Endodermal cell (in vitro differentiated cells): ENCODE results near the gene TTC28. TPM values are rescaled to one million over a fixed set of nuclear protein-coding genes. Genes with fewer than 3 reads are reported as not detected.

ENCODE experiments used
- DNase-seq: peaks from one replicate; pipeline ENCODE4 v3.0.0-alpha.2; 2017
- H3K27ac ChIP-seq: 2 replicates; pipeline ENCODE4 v1.5.1; 2013; ENCODE audit warnings: mild to moderate bottlenecking, low read depth, low read length, moderate library complexity
- H3K27me3 ChIP-seq: 2 replicates; pipeline ENCODE4 v1.6.1; 2013; ENCODE audit warnings: mild to moderate bottlenecking, low read length, moderate library complexity; ENCODE audit not compliant: insufficient read depth, control insufficient read depth, poor library complexity, severe bottlenecking
- H3K36me3 ChIP-seq: 2 replicates; pipeline ENCODE4 v1.7.0; 2013; ENCODE audit warnings: mild to moderate bottlenecking, low read length, moderate library complexity; ENCODE audit not compliant: control insufficient read depth, insufficient read depth
- H3K4me1 ChIP-seq: one replicate; pipeline ENCODE4 v1.7.0; 2013; ENCODE audit warnings: low read length; ENCODE audit not compliant: control insufficient read depth, insufficient read depth
- H3K4me3 ChIP-seq: 2 replicates; pipeline ENCODE4 v1.5.1; 2013; ENCODE audit warnings: mild to moderate bottlenecking, low read length, moderate library complexity
- H3K9ac ChIP-seq: 2 replicates; pipeline ENCODE4 v1.6.1; 2013; ENCODE audit warnings: mild to moderate bottlenecking, low read length, moderate library complexity; ENCODE audit not compliant: poor library complexity, severe bottlenecking; ENCODE audit errors: extremely low read depth
- H3K9me3 ChIP-seq: 2 replicates; pipeline ENCODE4 v1.6.1; 2013; ENCODE audit warnings: mild to moderate bottlenecking, low read length, moderate library complexity; ENCODE audit not compliant: control insufficient read depth
- H3K27ac Mint-ChIP-seq: 2 replicates; pipeline ENCODE4 v1.8.0; 2020; ENCODE audit warnings: mixed read lengths
- H3K27me3 Mint-ChIP-seq: 2 replicates; pipeline ENCODE4 v1.8.0; 2021; ENCODE audit warnings: mild to moderate bottlenecking, mixed read lengths; ENCODE audit not compliant: insufficient read depth
- H3K36me3 Mint-ChIP-seq: 2 replicates; pipeline ENCODE4 v1.8.0; 2020; ENCODE audit warnings: low read depth, mixed read lengths
- H3K4me1 Mint-ChIP-seq: 2 replicates; pipeline ENCODE4 v1.8.0; 2020; ENCODE audit warnings: mixed read lengths
- H3K4me3 Mint-ChIP-seq: 2 replicates; pipeline ENCODE4 v1.8.0; 2020; ENCODE audit warnings: mild to moderate bottlenecking, moderate library complexity, mixed read lengths
- H3K9me3 Mint-ChIP-seq: 2 replicates; pipeline ENCODE4 v1.8.0; 2020; ENCODE audit warnings: mild to moderate bottlenecking, mixed read lengths
- CTCF ChIP-seq: fragments of 200-600 bp; sonication (generic); conservative IDR thresholded peaks from 2 replicates; pipeline ENCODE4 v1.5.0; 2021; ENCODE audit warnings: antibody characterized with exemption, mild to moderate bottlenecking
- WGBS, 2 experiments: methylation state at CpG; one replicate each; pipeline versions ENCODE4 v1.1.5 to v1.1.7; 2013; ENCODE audit warnings: missing lambda C conversion rate in 2 of 2, mixed read lengths in 1 of 2; ENCODE audit not compliant: insufficient coverage in 1 of 2, insufficient read length in 1 of 2; 5-methylcytosine and 5-hydroxymethylcytosine counted together
- total RNA-seq, 2 donors: library from RNA; stranded (reverse); fragmentation: NEBNext Ultra II Directional in 1 of 2; extraction: Animal tissue kit (Norgen Biotek cat#: 25700) in 1 of 2; gene quantifications; 2 replicates in 1 of 2; 3 replicates in 1 of 2; pipeline ENCODE4 v1.2.1, GENCODE V29; 2021

Gene TTC28
- total RNA-seq, 2 donors from 2014 or later: 28.6 to 34.0 TPM

- DNase-seq: no peak
- H3K4me3 ChIP-seq: no peak overlapping the region
- Mint-ChIP-seq H3K4me3 (no peak overlapping the region), H3K4me1 (peaks cover 15% of the 10 kb centered on the region), H3K27me3 (no peaks in the 10 kb centered on the region), H3K9me3 (no peaks in the 10 kb centered on the region), H3K36me3 (no peaks in the 10 kb centered on the region), H3K27ac (no peak overlapping the region)
- no peak overlapping the region for H3K9ac ChIP-seq
- peaks cover 9% of the 10 kb centered on the region for H3K4me1 ChIP-seq
- H3K9me3 ChIP-seq: no peaks in the 10 kb centered on the region
- no peak overlapping the region for H3K27ac ChIP-seq
- H3K36me3 ChIP-seq: no peaks in the 10 kb centered on the region
- no peak for TF ChIP-seq CTCF
- no peaks in the 10 kb centered on the region for H3K27me3 ChIP-seq
- 90 to 100% methylated on average over 3 of the region's 4 CpGs for WGBS, 2 experiments
Measured at GRCh38 chr22:28297504-28297903, 382.1 kb downstream of the TTC28 start.

GRCh38 chr22:28296452-28296851, 383.2 kb downstream of the TTC28 start:
- H3K9me3 ChIP-seq: no peaks in the 10 kb centered on the region
- Mint-ChIP-seq H3K27me3 (no peaks in the 10 kb centered on the region), H3K9me3 (no peaks in the 10 kb centered on the region), H3K27ac (no peak overlapping the region), H3K4me3 (no peak overlapping the region), H3K4me1 (peaks cover 15% of the 10 kb centered on the region), H3K36me3 (no peaks in the 10 kb centered on the region)
- no peak for TF ChIP-seq CTCF
- H3K27me3 ChIP-seq: no peaks in the 10 kb centered on the region
- no peak overlapping the region for H3K27ac ChIP-seq
- DNase-seq: no peak
- H3K4me3 ChIP-seq: no peak overlapping the region
- H3K9ac ChIP-seq: no peak overlapping the region
- H3K36me3 ChIP-seq: no peaks in the 10 kb centered on the region
- peaks cover 9% of the 10 kb centered on the region for H3K4me1 ChIP-seq

GRCh38 chr22:28283068-28283654, 396.5 kb downstream of the TTC28 start:
- no peak for DNase-seq
- Mint-ChIP-seq H3K27me3 (no peaks in the 10 kb centered on the region), H3K4me1 (no peaks in the 10 kb centered on the region), H3K36me3 (no peaks in the 10 kb centered on the region), H3K9me3 (no peaks in the 10 kb centered on the region), H3K27ac (no peak overlapping the region), H3K4me3 (no peak overlapping the region)
- no peaks in the 10 kb centered on the region for H3K27me3 ChIP-seq
- no peaks in the 10 kb centered on the region for H3K36me3 ChIP-seq
- H3K4me1 ChIP-seq: no peaks in the 10 kb centered on the region
- no peak overlapping the region for H3K4me3 ChIP-seq
- TF ChIP-seq CTCF: no peak
- WGBS, 2 experiments: 100% methylated on average over 1 to 2 of the region's 2 CpGs
- H3K9me3 ChIP-seq: no peaks in the 10 kb centered on the region
- H3K27ac ChIP-seq: no peak overlapping the region
- H3K9ac ChIP-seq: no peak overlapping the region
